SK-N-SH (cell line): ENCODE measurements around the gene SMARCA4. TPM values are rescaled to one million over a fixed set of nuclear protein-coding genes. Genes with fewer than 3 reads are reported as not detected.

ENCODE experiments used
- CTCF ChIA-PET: fragments of 300-600, 350-600 bp; formaldehyde crosslinking; extraction: SDS; loops from one replicate; lab custom pipeline; 2021; lab: Yijun Ruan, JAX
- POLR2A ChIA-PET: fragments of 350-600 bp; sonication (Branson Sonifier 250); formaldehyde crosslinking; extraction: SDS; loops from one replicate; lab custom pipeline; 2020; ENCODE audit warnings: antibody characterized with exemption, inconsistent platforms; lab: Yijun Ruan, JAX
- DNase-seq: peaks from one replicate; pipeline ENCODE4 v3.0.0; 2012
- H2AFZ ChIP-seq: fragments of 200-600 bp; sonication (generic); 2 replicates; pipeline ENCODE4 v1.8.1; 2016; ENCODE audit warnings: antibody characterized with exemption, mild to moderate bottlenecking, low read depth
- H3F3A ChIP-seq: fragments of 200-600 bp; sonication (generic); replicated peaks from 2 replicates; pipeline ENCODE3; 2016; ENCODE audit warnings: antibody characterized with exemption, mild to moderate bottlenecking; ENCODE audit not compliant: insufficient read depth
- H3K27ac ChIP-seq, 2 experiments: fragments of 200-500 bp in 1 of 2; fragments of 200-600 bp in 1 of 2; sonication (Bioruptor generic) in 1 of 2; sonication (generic), shearing (Covaris generic) in 1 of 2; 2 replicates each; pipeline versions ENCODE4 v1.5.1 to v1.6.1; 2014 to 2016; ENCODE audit warnings: low read depth in 2 of 2, inconsistent platforms in 1 of 2, low read length in 1 of 2, mild to moderate bottlenecking in 1 of 2, mixed read lengths in 1 of 2
- H3K27me3 ChIP-seq: fragments of 200-600 bp; sonication (generic), shearing (Covaris generic); 2 replicates; pipeline ENCODE4 v1.6.1; 2016; ENCODE audit warnings: mixed run types; ENCODE audit not compliant: insufficient read depth
- H3K36me3 ChIP-seq, 2 experiments: fragments of 200-500 bp in 1 of 2; fragments of 200-600 bp in 1 of 2; sonication (Bioruptor generic) in 1 of 2; sonication (generic) in 1 of 2; replicated peaks in 1 of 2; 2 replicates each; pipeline versions ENCODE3 to v1.5.1; 2014 to 2016; ENCODE audit warnings: low read length in 1 of 2, mild to moderate bottlenecking in 1 of 2; ENCODE audit not compliant: insufficient read depth in 2 of 2, control insufficient read depth in 1 of 2
- H3K4me1 ChIP-seq, 2 experiments: fragments of 200-500 bp in 1 of 2; fragments of 200-600 bp in 1 of 2; sonication (Bioruptor generic) in 1 of 2; sonication (generic), shearing (Covaris generic) in 1 of 2; 2 replicates each; pipeline versions ENCODE4 v1.5.1 to v1.6.1; 2014 to 2016; ENCODE audit warnings: low read depth in 1 of 2, low read length in 1 of 2, mixed run types in 1 of 2; ENCODE audit not compliant: insufficient read depth in 2 of 2, control insufficient read depth in 1 of 2
- H3K4me2 ChIP-seq: fragments of 200-600 bp; sonication (generic), shearing (Covaris generic); 2 replicates; pipeline ENCODE4 v1.6.1; 2017; ENCODE audit warnings: mixed run types
- H3K4me3 ChIP-seq, 2 experiments: fragments of 200-500 bp in 1 of 2; fragments of 200-600 bp in 1 of 2; sonication (Bioruptor generic) in 1 of 2; sonication (generic), shearing (Covaris generic) in 1 of 2; 2 replicates each; pipeline versions ENCODE4 v1.5.1 to v1.8.1; 2014 to 2016; ENCODE audit warnings: low read depth in 2 of 2, inconsistent platforms in 1 of 2, low read length in 1 of 2, mild to moderate bottlenecking in 1 of 2, mixed read lengths in 1 of 2, moderate library complexity in 1 of 2
- H3K79me2 ChIP-seq: fragments of 200-600 bp; sonication (generic); 2 replicates; pipeline ENCODE4 v1.8.1; 2017; ENCODE audit warnings: mild to moderate bottlenecking; ENCODE audit not compliant: insufficient read depth
- H3K9ac ChIP-seq: fragments of 200-600 bp; sonication (generic); 2 replicates; pipeline ENCODE4 v1.6.1; 2017; ENCODE audit warnings: mixed run types
- H3K9me2 ChIP-seq: fragments of 200-600 bp; sonication (generic); 2 replicates; pipeline ENCODE4 v1.6.1; 2017; ENCODE audit warnings: mixed run types
- H3K9me3 ChIP-seq: fragments of 200-600 bp; sonication (generic); 2 replicates; pipeline ENCODE4 v1.6.1; 2017; ENCODE audit warnings: mixed run types, mild to moderate bottlenecking, moderate library complexity
- H4K20me1 ChIP-seq: fragments of 200-600 bp; sonication (generic); 2 replicates; pipeline ENCODE4 v1.6.1; 2017; ENCODE audit warnings: mild to moderate bottlenecking, mixed run types; ENCODE audit not compliant: insufficient read depth
- CHD2 ChIP-seq: fragments of 150-350 bp; IDR thresholded peaks from 2 replicates; pipeline ENCODE4 v1.6.1; 2018; ENCODE audit warnings: low read length; ENCODE audit not compliant: partially characterized antibody
- CTCF ChIP-seq: fragments of 200-600 bp; sonication (generic); IDR thresholded peaks from 2 replicates; pipeline ENCODE4 v1.6.1; 2017; ENCODE audit warnings: antibody characterized with exemption, mild to moderate bottlenecking, moderate library complexity
- ELF1 ChIP-seq: IDR thresholded peaks from 2 replicates; pipeline ENCODE4 v1.4.0; 2012
- EZH2phosphoT487 ChIP-seq: fragments of 200-600 bp; sonication (generic); IDR thresholded peaks from 2 replicates; pipeline ENCODE4 v1.6.1; 2017; ENCODE audit warnings: low read depth, mixed run types, mild to moderate bottlenecking, antibody characterized with exemption, moderate library complexity, borderline replicate concordance
- FOXJ3 ChIP-seq: sonication (generic); formaldehyde crosslinking; IDR thresholded peaks from 2 replicates; pipeline ENCODE4 v1.5.1; 2020; ENCODE audit warnings: mild to moderate bottlenecking, missing genetic modification reagents
- GABPA ChIP-seq: IDR thresholded peaks from 2 replicates; pipeline ENCODE4 v1.4.0; 2012; ENCODE audit warnings: low read depth, mild to moderate bottlenecking
- GATA2 ChIP-seq: sonication (generic); formaldehyde crosslinking; IDR thresholded peaks from 2 replicates; pipeline ENCODE4 v1.5.0; 2020; ENCODE audit warnings: mild to moderate bottlenecking, missing genetic modification reagents
- IRF3 ChIP-seq: fragments of 150-350 bp; IDR thresholded peaks from 2 replicates; pipeline ENCODE4 v1.6.1; 2016; ENCODE audit warnings: mild to moderate bottlenecking, low read depth, low read length
- JUND ChIP-seq: IDR thresholded peaks from 2 replicates; pipeline ENCODE4 v1.4.0; 2012
- MEF2A ChIP-seq: IDR thresholded peaks from 2 replicates; pipeline ENCODE4 v1.4.0; 2012; ENCODE audit warnings: low read depth, borderline replicate concordance
- NRF1 ChIP-seq: IDR thresholded peaks from 2 replicates; pipeline ENCODE4 v1.6.1; 2012; ENCODE audit warnings: low read depth, mild to moderate bottlenecking, low read length
- PBX3 ChIP-seq: IDR thresholded peaks from 2 replicates; pipeline ENCODE4; 2012
- RAD21 ChIP-seq: IDR thresholded peaks from 2 replicates; pipeline ENCODE4 v1.6.1; 2012; ENCODE audit warnings: mild to moderate bottlenecking, low read length
- RCOR1 ChIP-seq: fragments of 150-350 bp; IDR thresholded peaks from 2 replicates; pipeline ENCODE4 v1.6.1; 2017; ENCODE audit warnings: antibody characterized with exemption, low read length
- RFX5 ChIP-seq: IDR thresholded peaks from 2 replicates; pipeline ENCODE4 v1.6.1; 2012; ENCODE audit warnings: mild to moderate bottlenecking, improper control_type of control experiment, low read length
- RXRA ChIP-seq: IDR thresholded peaks from 2 replicates; pipeline ENCODE4 v1.4.0; 2012; ENCODE audit warnings: low read depth, mild to moderate bottlenecking, borderline replicate concordance
- SIN3A ChIP-seq: IDR thresholded peaks from 2 replicates; pipeline ENCODE4 v1.6.1; 2012; ENCODE audit warnings: low read depth, mild to moderate bottlenecking, low read length, moderate library complexity, borderline replicate concordance
- TAF1 ChIP-seq: IDR thresholded peaks from 2 replicates; pipeline ENCODE4 v1.6.1; 2012; ENCODE audit warnings: low read depth, mild to moderate bottlenecking, low read length, moderate library complexity, borderline replicate concordance
- TCF12 ChIP-seq: IDR thresholded peaks from 2 replicates; pipeline ENCODE4 v1.4.0; 2012
- ZBTB33 ChIP-seq: IDR thresholded peaks from 2 replicates; pipeline ENCODE4 v1.4.0; 2012; ENCODE audit warnings: low read depth, borderline replicate concordance
- WGBS: methylation state at CpG from one replicate; pipeline ENCODE4 v1.1.6; 2017; ENCODE audit warnings: low lambda C conversion rate; 5-methylcytosine and 5-hydroxymethylcytosine counted together
- polyA plus RNA-seq, 3 experiments: library from polyadenylated mRNA; depleted of rRNA; stranded (reverse); fragments of >200 nt; gene quantifications; 2 replicates each; pipeline ENCODE4 v1.2.3, GENCODE V29; 2012

Gene SMARCA4
- polyA plus RNA-seq, 1 of the 3 experiments (the other 2 are of a cell fraction), result 90.7 TPM

- H3K4me3 ChIP-seq, result no peak overlapping the region
- 89% methylated on average over 13 of the region's 21 CpGs for WGBS
- TF ChIP-seq SIN3A (no peak), CTCF (peak; percentile 11; the same call in 1 of the 2 replicates)
- H3K9me3 ChIP-seq, result no peaks in the 10 kb centered on the region
- ChIA-PET CTCF (interaction anchor here (1.3 kb wide), 1 partner anchor 42 kb away, joined by 3 read pairs; no protein-coding TSS in a partner anchor), POLR2A (no interaction called here)
- H3K9me2 ChIP-seq, result no peaks in the 10 kb centered on the region
- peaks cover 63% of the 10 kb centered on the region for H4K20me1 ChIP-seq
- peaks cover 20 to 34% of the 10 kb centered on the region in 2 experiments for H3K36me3 ChIP-seq
- H3K27me3 ChIP-seq, result no peaks in the 10 kb centered on the region
- H3F3A ChIP-seq, result no peaks in the 10 kb centered on the region
- H3K4me1 ChIP-seq, result no peaks in the 10 kb centered on the region
- H3K79me2 ChIP-seq, result peaks cover 64% of the 10 kb centered on the region
- no peak overlapping the region for H3K9ac ChIP-seq
- DNase-seq, result no peak
- no peak overlapping the region for H3K27ac ChIP-seq
- no peak overlapping the region for H2AFZ ChIP-seq
- H3K4me2 ChIP-seq, result no peak overlapping the region
These were observed 23.4 kb downstream of the SMARCA4 start for GRCh38 chr19:10984166-10984735.

GRCh38 chr19:10985502-10985901 is 24.7 kb downstream of the SMARCA4 start:
- no peaks in the 10 kb centered on the region for H3K9me3 ChIP-seq
- peaks cover 51% of the 10 kb centered on the region for H3K79me2 ChIP-seq
- H3K27ac ChIP-seq, result no peak overlapping the region
- DNase-seq, result no peak
- H3K4me3 ChIP-seq, result no peak overlapping the region
- no peak overlapping the region for H3K4me2 ChIP-seq
- no peaks in the 10 kb centered on the region for H3K27me3 ChIP-seq
- H3K4me1 ChIP-seq, result no peaks in the 10 kb centered on the region
- no peak overlapping the region for H3K9ac ChIP-seq
- H3F3A ChIP-seq, result no peaks in the 10 kb centered on the region
- H3K36me3 ChIP-seq, result peaks cover 20 to 36% of the 10 kb centered on the region in 2 experiments
- WGBS, result 97% methylated on average over 10 of the region's 10 CpGs
- no peak overlapping the region for H2AFZ ChIP-seq
- POLR2A ChIA-PET, result no interaction called here
- H3K9me2 ChIP-seq, result no peaks in the 10 kb centered on the region
- CTCF ChIA-PET, result interaction anchor here (1.0 kb wide), 1 partner anchor 141 kb away, joined by 4 read pairs; no protein-coding TSS in a partner anchor
- peaks cover 52% of the 10 kb centered on the region for H4K20me1 ChIP-seq
- TF ChIP-seq CTCF (no peak), GABPA (no peak), NRF1 (no peak), RFX5 (no peak), RXRA (no peak), IRF3 (no peak), ELF1 (no peak), GATA2 (CRISPR knock-in tag) (no peak), TAF1 (no peak), JUND (no peak), MEF2A (no peak), ZBTB33 (no peak), RCOR1 (no peak), EZH2phosphoT487 (no peak), RAD21 (no peak), CHD2 (no peak), TCF12 (no peak), PBX3 (no peak), FOXJ3 (CRISPR knock-in tag) (no peak)
